ENCODE results near the gene KRT85. TPM values are rescaled to one million over a fixed set of nuclear protein-coding genes. Genes with fewer than 3 reads are reported as not detected.
"Not testable (repeated sequence)": the region's sequence is repeated elsewhere in the genome, so short reads cannot be mapped to it uniquely, and the experiment has no call there.

The KRT85 gene
- not detected for total RNA-seq

- no peak for ATAC-seq
Measured at GRCh38 chr12:52366738-52367485, at the start of gene KRT85. KRT85 (minus strand) TSS chr12:52367481; CDS start chr12:52367405, 76 bp downstream.

- ATAC-seq: no peak
Measured at GRCh38 chr12:52416795-52417194, 49.5 kb upstream of the KRT85 start.

GRCh38 chr12:52415870-52416750 is 48.8 kb upstream of the KRT85 start:
- ATAC-seq: peak; percentile 93

GRCh38 chr12:52414936-52415335 is 47.7 kb upstream of the KRT85 start:
- no peak for ATAC-seq

GRCh38 chr12:52413782-52414345 is 46.6 kb upstream of the KRT85 start:
- no peak for ATAC-seq

- ATAC-seq: no peak
Measured at GRCh38 chr12:52413202-52413601, 45.9 kb upstream of the KRT85 start.

GRCh38 chr12:52411815-52412214 is 44.5 kb upstream of the KRT85 start:
- ATAC-seq: no peak

- ATAC-seq: not testable (repeated sequence)
Measured at GRCh38 chr12:52410589-52411248, 43.4 kb upstream of the KRT85 start.

GRCh38 chr12:52407918-52408317 is 40.6 kb upstream of the KRT85 start:
- no peak for ATAC-seq

GRCh38 chr12:52405922-52406385 is 38.7 kb upstream of the KRT85 start, which contains the start of gene KRT82:
KRT82 (minus strand) TSS chr12:52406335; CDS start chr12:52406277, 58 bp downstream.
- ATAC-seq: no peak

- ATAC-seq: no peak
Measured at GRCh38 chr12:52404951-52405350, 37.7 kb upstream of the KRT85 start.

GRCh38 chr12:52403561-52403960 is 36.3 kb upstream of the KRT85 start:
- ATAC-seq: no peak

- no peak for ATAC-seq
Measured at GRCh38 chr12:52402873-52403540, 35.7 kb upstream of the KRT85 start.

GRCh38 chr12:52402377-52402776 is 35.1 kb upstream of the KRT85 start:
- ATAC-seq: no peak

- ATAC-seq: peak; percentile 34
Measured at GRCh38 chr12:52401926-52402325, 34.6 kb upstream of the KRT85 start.

- no peak for ATAC-seq
Measured at GRCh38 chr12:52401526-52401925, 34.2 kb upstream of the KRT85 start.

- ATAC-seq: no peak
Measured at GRCh38 chr12:52400906-52401305, 33.6 kb upstream of the KRT85 start.

- no peak for ATAC-seq
Measured at GRCh38 chr12:52399756-52400155, 32.5 kb upstream of the KRT85 start.

- no peak for ATAC-seq
Measured at GRCh38 chr12:52398176-52398575, 30.9 kb upstream of the KRT85 start.

- ATAC-seq: no peak
Measured at GRCh38 chr12:52396656-52397055, 29.4 kb upstream of the KRT85 start.

- ATAC-seq: peak; percentile 29
Measured at GRCh38 chr12:52395761-52396434, 28.6 kb upstream of the KRT85 start.

All from esophagus mucosa (tissue), 1 donor.